ENCODE data around the gene AK9.

The AK9 gene

GRCh38 chr6:109454496-109455436 is 236.2 kb downstream of the AK9 start:
- peak; percentile 14 for DNase-seq
- in situ Hi-C loops (cut with HindIII; ENCODE audit: low pct_ligation_motif_present, low pct_unique_long_range_greater_than_20kb, low sequenced_read_pairs) = no loop called here

DNA sequence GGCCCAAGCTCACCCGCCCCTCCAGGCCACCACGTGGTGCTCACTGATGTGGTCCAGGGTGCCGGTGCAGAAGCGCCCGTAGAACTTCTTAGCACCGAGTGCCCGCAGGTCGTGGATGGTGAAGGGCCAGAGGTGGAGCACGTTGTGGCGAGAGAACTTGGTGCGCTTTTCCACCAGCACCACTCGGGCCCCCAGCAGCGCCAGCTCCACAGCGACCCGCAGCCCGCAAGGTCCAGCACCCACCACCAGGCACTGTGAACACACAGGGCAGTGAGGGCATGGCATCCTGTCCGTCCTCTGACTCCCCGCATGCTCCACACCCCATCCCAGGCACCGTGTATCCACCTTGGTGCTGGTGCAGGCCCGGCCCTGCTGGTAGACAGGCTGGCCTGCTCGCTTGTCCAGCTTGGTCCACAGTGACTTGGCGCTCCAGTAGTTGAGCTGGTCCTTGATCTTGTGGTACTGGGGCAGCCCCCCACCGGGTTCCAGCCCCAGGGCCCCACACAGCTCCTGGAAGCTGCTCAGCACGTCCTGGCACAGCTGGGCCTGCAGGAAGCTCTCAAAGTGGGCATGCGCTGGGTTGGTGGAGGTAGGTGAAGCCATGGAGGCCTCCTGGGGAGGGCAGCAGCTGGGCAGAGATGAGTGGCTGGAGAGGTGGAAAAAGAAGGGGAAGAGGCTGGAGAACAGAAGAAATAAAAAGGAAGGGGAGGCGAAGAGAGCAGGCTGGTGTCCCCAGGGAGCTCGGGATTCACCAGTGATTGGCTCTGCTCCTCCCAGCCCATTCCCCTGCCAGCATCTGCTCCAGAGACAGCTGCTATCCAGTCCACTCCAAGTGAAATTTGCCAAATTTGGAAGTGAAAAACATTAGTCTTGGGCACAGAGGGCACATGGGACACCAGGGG is 237.2 kb downstream of the AK9 start:
- in situ Hi-C loops (cut with HindIII; ENCODE audit: low pct_ligation_motif_present, low pct_unique_long_range_greater_than_20kb, low sequenced_read_pairs) = no loop called here
- no peak for DNase-seq

DNA sequence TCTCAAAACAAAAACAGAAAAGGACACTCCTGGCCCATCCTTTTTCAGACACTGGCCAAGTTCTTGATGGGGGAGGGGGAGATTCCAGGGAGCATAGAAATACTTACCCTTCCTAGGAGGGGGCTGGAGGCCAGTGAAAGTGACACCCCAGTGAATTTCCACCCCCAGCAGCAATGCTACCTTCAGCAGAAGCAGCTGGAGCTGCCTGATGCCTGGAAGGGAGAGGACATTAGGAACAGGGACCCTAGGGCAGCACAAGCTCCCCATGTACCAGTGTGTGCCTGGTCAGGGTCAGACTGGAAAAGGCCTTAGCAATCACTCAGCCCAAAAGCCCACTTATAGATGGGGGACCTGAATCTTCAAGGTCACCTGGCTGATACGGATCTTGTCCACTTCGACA is 237.8 kb downstream of the AK9 start:
- in situ Hi-C loops (cut with HindIII; ENCODE audit: low pct_ligation_motif_present, low pct_unique_long_range_greater_than_20kb, low sequenced_read_pairs) = no loop called here
- DNase-seq = no peak

- in situ Hi-C loops (cut with HindIII; ENCODE audit: low pct_ligation_motif_present, low pct_unique_long_range_greater_than_20kb, low sequenced_read_pairs) = no loop called here
- no peak for DNase-seq
These were observed 238.8 kb downstream of the AK9 start for GRCh38 chr6:109452181-109452580.

DNA sequence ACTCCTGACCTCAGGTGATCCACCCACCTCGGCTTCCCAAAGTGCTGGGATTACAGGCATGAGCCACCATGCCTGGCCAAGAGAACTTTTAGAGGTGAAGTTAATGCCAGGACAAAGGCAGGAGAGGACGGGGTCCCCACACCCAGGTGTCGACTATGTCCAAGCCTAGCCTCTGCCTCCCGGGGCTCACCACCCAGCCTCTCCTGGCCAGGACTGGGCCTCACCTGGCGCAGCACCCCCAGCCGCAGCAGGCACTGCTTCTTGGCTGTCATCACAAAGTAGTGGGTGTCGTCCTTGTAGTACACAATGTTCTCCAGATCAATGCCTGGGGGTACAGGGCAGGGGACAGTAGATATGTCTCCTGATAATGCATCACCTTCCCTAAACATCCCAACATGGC is 239.6 kb downstream of the AK9 start:
- in situ Hi-C loops (cut with HindIII; ENCODE audit: low pct_ligation_motif_present, low pct_unique_long_range_greater_than_20kb, low sequenced_read_pairs) = no loop called here
- DNase-seq = no peak

GRCh38 chr6:109450801-109451200 is 240.2 kb downstream of the AK9 start:
- in situ Hi-C loops (cut with HindIII; ENCODE audit: low pct_ligation_motif_present, low pct_unique_long_range_greater_than_20kb, low sequenced_read_pairs) = no loop called here
- DNase-seq = no peak

- in situ Hi-C loops (cut with HindIII; ENCODE audit: low pct_ligation_motif_present, low pct_unique_long_range_greater_than_20kb, low sequenced_read_pairs) = no loop called here
- no peak for DNase-seq
These were observed 241.0 kb downstream of the AK9 start for GRCh38 chr6:109449795-109450673.

DNA sequence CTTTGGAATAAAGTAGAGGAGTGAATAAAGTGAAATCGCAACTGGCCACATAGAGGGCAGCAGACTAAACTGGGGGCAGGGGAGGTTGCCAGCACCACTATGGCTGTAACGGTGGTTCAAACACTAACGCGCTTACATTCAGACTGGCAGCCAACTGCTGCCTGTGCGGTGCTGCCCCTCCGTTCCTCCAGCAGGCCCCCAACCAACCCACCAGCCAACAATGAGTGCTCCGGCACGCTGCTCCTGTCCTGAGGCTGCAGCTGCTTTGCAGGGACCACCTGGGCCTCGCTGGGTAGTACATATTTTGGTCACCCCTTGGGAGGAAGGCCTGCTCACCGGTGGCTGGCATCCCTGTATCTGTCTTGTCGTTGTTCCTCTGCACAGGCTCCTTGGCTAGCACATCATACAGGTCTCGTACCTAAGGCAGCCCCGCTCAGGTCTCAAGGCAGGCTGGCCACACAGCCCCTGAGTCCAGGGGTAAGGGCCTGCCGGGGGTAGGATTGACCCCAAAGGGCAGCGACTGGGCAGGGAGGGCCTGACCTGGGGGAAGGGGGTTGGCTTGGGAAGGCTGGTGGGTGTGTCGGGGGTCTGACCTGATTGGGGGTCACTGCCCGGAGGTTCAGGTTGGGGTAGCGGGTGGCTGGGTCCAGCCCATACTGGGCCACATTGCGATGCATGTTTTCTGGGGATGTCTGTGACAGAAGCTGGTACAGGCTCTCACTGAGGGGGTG is 241.8 kb downstream of the AK9 start:
- no peak for DNase-seq
- in situ Hi-C loops (cut with HindIII; ENCODE audit: low pct_ligation_motif_present, low pct_unique_long_range_greater_than_20kb, low sequenced_read_pairs) = no loop called here

DNA sequence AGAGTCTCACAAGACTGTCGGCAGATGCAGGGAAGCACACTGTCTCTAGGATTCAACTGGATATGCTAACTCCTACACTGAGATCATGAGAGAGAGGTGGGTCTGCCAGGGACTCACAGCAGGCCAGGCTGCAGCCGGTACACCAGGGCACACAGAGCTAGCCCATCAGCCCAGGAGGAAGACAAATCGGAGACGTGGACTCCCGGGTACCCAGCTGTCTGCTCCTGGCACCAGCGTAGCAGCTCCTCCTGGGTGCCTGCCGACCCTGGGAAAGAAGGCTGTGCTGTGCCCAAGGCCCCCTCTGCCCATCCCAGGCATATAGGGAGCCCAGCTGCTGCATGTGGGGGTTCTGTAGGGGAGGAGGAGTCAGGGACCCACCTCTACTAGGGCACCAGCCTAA is 242.4 kb downstream of the AK9 start:
- DNase-seq = no peak
- in situ Hi-C loops (cut with HindIII; ENCODE audit: low pct_ligation_motif_present, low pct_unique_long_range_greater_than_20kb, low sequenced_read_pairs) = no loop called here

- no peak for DNase-seq
- in situ Hi-C loops (cut with HindIII; ENCODE audit: low pct_ligation_motif_present, low pct_unique_long_range_greater_than_20kb, low sequenced_read_pairs) = no loop called here
These were observed 243.0 kb downstream of the AK9 start for GRCh38 chr6:109447878-109448555.

GRCh38 chr6:109447087-109447486 is 243.9 kb downstream of the AK9 start:
- in situ Hi-C loops (cut with HindIII; ENCODE audit: low pct_ligation_motif_present, low pct_unique_long_range_greater_than_20kb, low sequenced_read_pairs) = no loop called here
- no peak for DNase-seq

- in situ Hi-C loops (cut with HindIII; ENCODE audit: low pct_ligation_motif_present, low pct_unique_long_range_greater_than_20kb, low sequenced_read_pairs) = no loop called here
- DNase-seq = no peak
These were observed 244.5 kb downstream of the AK9 start for GRCh38 chr6:109446541-109446940.

GRCh38 chr6:109446072-109446471 is 244.9 kb downstream of the AK9 start:
- in situ Hi-C loops (cut with HindIII; ENCODE audit: low pct_ligation_motif_present, low pct_unique_long_range_greater_than_20kb, low sequenced_read_pairs) = no loop called here
- no peak for DNase-seq

DNA sequence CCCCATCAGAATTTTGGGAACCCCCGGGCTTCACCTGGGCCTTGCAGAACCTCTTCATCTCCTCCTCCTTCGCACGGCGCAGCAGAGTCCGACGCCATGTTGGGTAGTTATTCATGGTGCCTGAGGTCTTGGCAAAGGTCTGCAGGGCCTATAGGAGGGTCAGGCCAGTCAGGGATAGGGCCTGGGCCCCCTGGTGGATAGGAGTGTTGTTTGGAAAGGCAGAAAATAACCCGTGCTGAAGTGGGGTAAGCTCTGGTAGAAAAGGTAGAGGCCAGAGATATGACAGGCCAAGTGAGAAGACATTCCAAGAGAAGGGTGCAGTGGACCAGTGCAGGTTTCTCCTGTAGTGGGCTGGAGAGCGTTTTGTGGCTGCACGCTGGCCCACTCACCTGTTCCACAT is 245.6 kb downstream of the AK9 start:
- in situ Hi-C loops (cut with HindIII; ENCODE audit: low pct_ligation_motif_present, low pct_unique_long_range_greater_than_20kb, low sequenced_read_pairs) = no loop called here
- no peak for DNase-seq

- DNase-seq = no peak
- in situ Hi-C loops (cut with HindIII; ENCODE audit: low pct_ligation_motif_present, low pct_unique_long_range_greater_than_20kb, low sequenced_read_pairs) = no loop called here
These were observed 247.5 kb downstream of the AK9 start for GRCh38 chr6:109443425-109443950.

Measured in ACHN (cell line).